Pancreas (tissue), 10 donors: Measurements from ENCODE around the gene VANGL1. TPM values are rescaled to one million over a fixed set of nuclear protein-coding genes. Genes with fewer than 3 reads are reported as not detected.

Source experiments
- ATAC-seq, 4 donors: fragments of 200-7000 bp; cut with Tn5 transposase; one replicate each; pipeline versions ENCODE4 v1.8.0 to v1.9.1; 2020; ENCODE audit warnings: mild to moderate bottlenecking in 4 of 4, moderate library complexity in 4 of 4
- DNase-seq, 6 donors: peaks; one replicate each; pipeline ENCODE4 v3.0.0-alpha.2; 2020
- FAIRE-seq: peaks from 2 replicates; lab custom pipeline; 2012; peaks lifted over from hg19 to GRCh38; lab: Jason Lieb, UNC
- H3K27ac ChIP-seq, 4 donors: fragments of 200-600 bp; sonication (generic); 1 replicate in 3 of 4; 2 replicates in 1 of 4; pipeline versions ENCODE4 v1.5.0 to v1.8.0; 2020
- H3K27me3 ChIP-seq, 4 donors: fragments of 200-600 bp; one replicate each; pipeline ENCODE4 v1.8.0; 2021
- H3K36me3 ChIP-seq, 3 donors: fragments of 200-600 bp; sonication (generic) in 1 of 3; one replicate each; pipeline versions ENCODE4 v1.5.0 to v1.8.0; 2020 to 2021
- H3K4me1 ChIP-seq, 3 donors: fragments of 200-600 bp; one replicate each; pipeline ENCODE4 v1.8.0; 2021
- H3K4me3 ChIP-seq, 4 donors: fragments of 200-600 bp; sonication (generic) in 2 of 4; one replicate each; pipeline versions ENCODE4 v1.5.0 to v1.8.0; 2020 to 2021
- H3K9me3 ChIP-seq, 4 donors: fragments of 200-600 bp; one replicate each; pipeline ENCODE4 v1.8.0; 2021
- WGBS, 2 donors: extraction: QIAGEN DNeasy Blood & Tissue Kit; methylation state at CpG; one replicate each; pipeline ENCODE4 v1.1.7; 2013; 5-methylcytosine and 5-hydroxymethylcytosine counted together
- intact Hi-C, 3 donors: fragments of 100-400 bp; cut with DNase I; formaldehyde crosslinking; loops; one replicate each; pipeline versions ENCODE4 v1.11.1 to v1.14.2; 2022
- polyA plus RNA-seq, 2 donors: library from polyadenylated mRNA; stranded (reverse); fragments of 200-250 nt; gene quantifications; one replicate each; pipeline ENCODE4 v1.2.3, GENCODE V29; 2013
- total RNA-seq, 6 donors: library from RNA; stranded (reverse); fragmentation: NEBNext Ultra II Directional in 4 of 6; extraction: Animal tissue kit (Norgen Biotek cat#: 25700) in 4 of 6; gene quantifications; one replicate each; pipeline versions ENCODE4 v1.2.1 to v1.2.4, GENCODE V29; 2021 to 2023
- TF ChIP-seq, protein P1 (sequence below), 4 donors: fragments of 200-600 bp; sonication (generic) in 3 of 4; IDR thresholded peaks; one replicate each; pipeline versions ENCODE4 v1.5.0 to v1.8.0; 2021; ENCODE audit warnings: antibody characterized with exemption in 4 of 4
- donor health status: healthy with polysubstance abuse.
- donor health status: DM: no; HTN: no; CAD: no; lungs with moderate emphysema.
- donor health status: DM: no; HTN: no; CAD: no.
- donor health status: control.
- donor health status: control.
- donor health status: Bipolar disorder and iron deficiency.
- donor health status: DM: yes; HTN: yes; CAD: no.
- donor health status: DM: no; HTN: no; CAD: no.
- donor health status: DM: no; HTN: no; CAD: no.
- donor health status: DM: yes; HTN: yes; CAD: no.

VANGL1 gene
- total and polyA plus RNA-seq, 8 donors: 1.2 to 9.0 (median 5.4) TPM

DNA sequence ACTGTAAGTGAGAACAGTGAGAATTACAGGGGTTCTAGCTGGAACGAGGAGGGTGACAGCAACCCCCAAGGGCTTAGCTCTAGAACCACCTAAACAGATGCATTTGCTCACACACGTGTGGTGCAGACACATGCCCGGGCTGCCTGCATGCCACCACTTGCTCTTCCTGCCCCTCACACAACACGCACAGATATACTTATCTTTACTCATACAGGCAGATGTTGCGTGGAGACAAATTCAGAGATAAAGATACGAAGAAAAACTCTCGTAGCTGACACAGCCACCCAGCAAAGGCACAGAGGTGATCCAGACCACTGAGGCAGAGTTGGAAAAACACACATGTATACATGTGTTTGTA, 13.5 kb downstream of the VANGL1 start:
- peak in 1 of 4 donors; percentile 5 for ATAC-seq
- Histone ChIP-seq H3K27ac (peak overlapping the region in 2 of 4 donors; percentile 26 to 28), H3K27me3 (no peaks in the 10 kb centered on the region), H3K9me3 (no peaks in the 10 kb centered on the region), H3K36me3 (no peaks in the 10 kb centered on the region), H3K4me3 (no peak overlapping the region), H3K4me1 (peaks cover 0 to 20% (median 2%) of the 10 kb centered on the region in 3 donors)
- no peak for FAIRE-seq
- TF ChIP-seq, protein P1, sequence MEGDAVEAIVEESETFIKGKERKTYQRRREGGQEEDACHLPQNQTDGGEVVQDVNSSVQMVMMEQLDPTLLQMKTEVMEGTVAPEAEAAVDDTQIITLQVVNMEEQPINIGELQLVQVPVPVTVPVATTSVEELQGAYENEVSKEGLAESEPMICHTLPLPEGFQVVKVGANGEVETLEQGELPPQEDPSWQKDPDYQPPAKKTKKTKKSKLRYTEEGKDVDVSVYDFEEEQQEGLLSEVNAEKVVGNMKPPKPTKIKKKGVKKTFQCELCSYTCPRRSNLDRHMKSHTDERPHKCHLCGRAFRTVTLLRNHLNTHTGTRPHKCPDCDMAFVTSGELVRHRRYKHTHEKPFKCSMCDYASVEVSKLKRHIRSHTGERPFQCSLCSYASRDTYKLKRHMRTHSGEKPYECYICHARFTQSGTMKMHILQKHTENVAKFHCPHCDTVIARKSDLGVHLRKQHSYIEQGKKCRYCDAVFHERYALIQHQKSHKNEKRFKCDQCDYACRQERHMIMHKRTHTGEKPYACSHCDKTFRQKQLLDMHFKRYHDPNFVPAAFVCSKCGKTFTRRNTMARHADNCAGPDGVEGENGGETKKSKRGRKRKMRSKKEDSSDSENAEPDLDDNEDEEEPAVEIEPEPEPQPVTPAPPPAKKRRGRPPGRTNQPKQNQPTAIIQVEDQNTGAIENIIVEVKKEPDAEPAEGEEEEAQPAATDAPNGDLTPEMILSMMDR (IDR thresholded peaks at IDR 0.05): no peak
- WGBS, 2 donors: 58 to 71% methylated on average over 7 of the region's 7 CpGs
- DNase-seq: no peak
- intact Hi-C loops: no loop called here

- H3K4me1 ChIP-seq: peaks cover 0 to 14% (median 2%) of the 10 kb centered on the region in 3 donors
- FAIRE-seq (no peak), DNase-seq (no peak)
These were observed 14.1 kb downstream of the VANGL1 start for GRCh38 chr1:115655916-115656315.

GRCh38 chr1:115656461-115657077, 14.8 kb downstream of the VANGL1 start:
- Histone ChIP-seq H3K36me3 (peaks cover 0 to 4% (median 0%) of the 10 kb centered on the region in 3 donors), H3K4me3 (no peak overlapping the region), H3K27ac (no peak overlapping the region), H3K27me3 (no peaks in the 10 kb centered on the region), H3K4me1 (peaks cover 0 to 14% (median 2%) of the 10 kb centered on the region in 3 donors), H3K9me3 (no peaks in the 10 kb centered on the region)
- FAIRE-seq (no peak), DNase-seq (peak in 3 of 6 donors; percentile 23 to 48 (median 32)), ATAC-seq (peak in 3 of 4 donors; percentile 49 to 76 (median 51))
- intact Hi-C loops: no loop called here
- TF ChIP-seq, protein P1 (IDR thresholded peaks at IDR 0.05): no peak
- 55 to 63% methylated on average over 5 of the region's 5 CpGs for WGBS, 2 donors

More at GRCh38 chr1:115655916-115656315, 14.1 kb downstream of the VANGL1 start:
- WGBS, 2 donors: 79 to 89% methylated on average over 4 of the region's 4 CpGs
- no peaks in the 10 kb centered on the region for H3K9me3 ChIP-seq
- intact Hi-C loops: no loop called here
- H3K27ac ChIP-seq: no peak overlapping the region
- no peak overlapping the region for H3K4me3 ChIP-seq
- no peaks in the 10 kb centered on the region for H3K27me3 ChIP-seq
- no peak for ATAC-seq
- TF ChIP-seq, protein P1 (IDR thresholded peaks at IDR 0.05): no peak
- peaks cover 0 to 2% (median 0%) of the 10 kb centered on the region in 3 donors for H3K36me3 ChIP-seq

DNA sequence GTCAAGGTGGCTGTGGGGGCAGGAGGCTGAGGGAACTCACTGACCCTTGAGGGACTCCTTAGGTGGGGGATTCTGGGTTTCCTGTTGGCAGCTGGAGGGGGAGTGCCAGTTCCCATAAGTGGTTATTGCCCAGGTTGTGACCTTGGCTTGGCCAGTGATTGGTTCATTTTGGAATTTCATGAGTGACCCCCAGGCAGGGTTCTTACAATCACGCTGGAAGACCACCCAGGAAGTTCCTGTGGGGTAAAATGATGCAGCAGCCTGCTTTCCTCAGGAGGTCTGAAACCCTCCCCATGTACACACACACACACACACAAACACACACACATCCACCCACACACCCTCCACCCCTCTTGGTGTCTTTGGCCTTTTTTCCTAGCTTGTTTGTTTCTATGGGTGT, 16.9 kb downstream of the VANGL1 start:
- TF ChIP-seq, protein P1 (IDR thresholded peaks at IDR 0.05): no peak
- FAIRE-seq (no peak), ATAC-seq (no peak), DNase-seq (no peak)
- WGBS, 2 donors: 78 to 87% methylated on average over 1 of the region's 1 CpG
- no peaks in the 10 kb centered on the region for H3K9me3 ChIP-seq
- no peak overlapping the region for H3K27ac ChIP-seq
- H3K4me1 ChIP-seq: peaks cover 0 to 14% (median 2%) of the 10 kb centered on the region in 3 donors
- H3K36me3 ChIP-seq: peaks cover 0 to 10% (median 3%) of the 10 kb centered on the region in 3 donors
- H3K4me3 ChIP-seq: no peak overlapping the region
- no peaks in the 10 kb centered on the region for H3K27me3 ChIP-seq
- intact Hi-C loops: no loop called here

DNA sequence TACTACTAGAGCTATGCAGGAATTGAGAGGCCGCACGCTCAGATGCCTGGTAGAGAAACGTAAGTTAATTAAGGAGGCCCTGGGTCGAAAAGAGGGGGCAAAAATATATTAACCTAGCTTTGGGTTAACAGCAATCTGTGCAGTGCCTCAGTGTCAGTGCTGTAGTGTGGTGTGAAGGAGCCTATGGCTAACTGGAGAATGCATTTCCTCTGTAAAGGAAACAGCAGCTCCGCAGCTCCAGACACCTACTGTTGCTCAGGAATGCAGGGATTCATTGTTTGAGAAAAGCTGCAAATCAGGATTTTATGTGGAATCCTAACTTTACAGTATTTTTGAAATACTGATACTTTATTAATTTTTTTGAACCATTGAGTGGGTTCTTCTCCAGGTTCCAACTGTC, 18.4 kb downstream of the VANGL1 start:
- no peaks in the 10 kb centered on the region for H3K9me3 ChIP-seq
- H3K36me3 ChIP-seq: peaks cover 0 to 10% (median 3%) of the 10 kb centered on the region in 3 donors
- intact Hi-C loops: no loop called here
- H3K4me3 ChIP-seq: no peak overlapping the region
- H3K27ac ChIP-seq: no peak overlapping the region
- no peaks in the 10 kb centered on the region for H3K27me3 ChIP-seq
- TF ChIP-seq, protein P1 (IDR thresholded peaks at IDR 0.05): no peak
- H3K4me1 ChIP-seq: peaks cover 4 to 10% (median 10%) of the 10 kb centered on the region in 3 donors
- no peak for ATAC-seq
- DNase-seq: no peak
- 93 to 97% methylated on average over 5 of the region's 5 CpGs for WGBS, 2 donors
- no peak for FAIRE-seq
